Measurements from ENCODE around the gene ADAMTSL2. TPM values are rescaled to one million over a fixed set of nuclear protein-coding genes. Genes with fewer than 3 reads are reported as not detected.

ADAMTSL2 gene
- total RNA-seq, 1 experiment from 2014 or later, result 0.16 TPM

DNA sequence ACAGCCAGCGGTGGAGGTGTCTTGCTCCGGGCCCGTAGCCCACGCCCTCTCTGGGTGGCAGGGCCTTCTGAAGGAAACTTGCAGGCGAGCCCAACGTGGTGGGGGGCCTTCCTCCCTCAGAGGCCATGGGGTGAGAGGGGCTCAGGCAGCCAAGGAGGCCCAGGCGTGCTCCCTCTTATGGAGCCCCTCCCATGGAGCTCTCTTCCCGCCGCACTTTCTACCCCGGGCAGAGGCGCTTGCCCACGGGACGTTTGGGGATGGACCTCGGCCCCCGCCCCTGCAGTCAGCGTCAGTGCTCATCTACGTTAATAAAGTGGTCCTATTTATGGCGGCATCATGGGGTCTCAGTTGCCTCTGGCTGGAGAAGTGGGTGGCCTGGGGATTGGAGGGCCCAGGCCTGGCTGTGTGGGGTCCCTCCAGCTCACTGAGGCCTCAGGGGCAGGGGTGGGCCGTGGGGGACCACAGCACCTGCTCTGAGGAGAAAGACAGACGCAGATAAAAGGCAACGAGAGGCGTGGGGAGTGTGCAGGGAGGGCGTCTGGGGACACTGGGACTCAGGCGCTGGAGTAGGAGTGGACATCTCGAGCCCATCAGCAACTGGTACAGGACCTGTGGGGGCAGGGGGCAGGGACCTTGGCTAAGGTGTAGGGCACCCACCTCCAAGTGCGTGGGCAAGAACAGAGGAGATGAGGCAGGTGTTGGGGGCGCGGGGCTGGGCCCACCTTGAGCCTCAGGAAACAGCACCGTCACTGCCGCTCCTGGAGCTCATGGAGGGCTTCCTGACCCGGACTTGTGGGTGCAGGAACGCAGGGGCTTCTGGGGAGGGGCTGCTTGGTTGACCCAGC, 40.9 kb downstream of the ADAMTSL2 start:
- no peak for DNase-seq (ENCODE audit: low spot score)

GRCh38 chr9:133576031-133576874, 41.7 kb downstream of the ADAMTSL2 start:
- DNase-seq (ENCODE audit: low spot score), result no peak

- DNase-seq (ENCODE audit: low spot score), result no peak
These were observed 42.6 kb downstream of the ADAMTSL2 start for GRCh38 chr9:133576875-133577736.

- DNase-seq (ENCODE audit: low spot score), result no peak
These were observed 43.2 kb downstream of the ADAMTSL2 start for GRCh38 chr9:133577737-133578112.

GRCh38 chr9:133578524-133579441, 44.3 kb downstream of the ADAMTSL2 start:
- no peak for DNase-seq (ENCODE audit: low spot score)

GRCh38 chr9:133579601-133580418, 45.3 kb downstream of the ADAMTSL2 start:
- DNase-seq (ENCODE audit: low spot score), result no peak

- no peak for DNase-seq (ENCODE audit: low spot score)
These were observed 45.9 kb downstream of the ADAMTSL2 start for GRCh38 chr9:133580419-133580738.

DNA sequence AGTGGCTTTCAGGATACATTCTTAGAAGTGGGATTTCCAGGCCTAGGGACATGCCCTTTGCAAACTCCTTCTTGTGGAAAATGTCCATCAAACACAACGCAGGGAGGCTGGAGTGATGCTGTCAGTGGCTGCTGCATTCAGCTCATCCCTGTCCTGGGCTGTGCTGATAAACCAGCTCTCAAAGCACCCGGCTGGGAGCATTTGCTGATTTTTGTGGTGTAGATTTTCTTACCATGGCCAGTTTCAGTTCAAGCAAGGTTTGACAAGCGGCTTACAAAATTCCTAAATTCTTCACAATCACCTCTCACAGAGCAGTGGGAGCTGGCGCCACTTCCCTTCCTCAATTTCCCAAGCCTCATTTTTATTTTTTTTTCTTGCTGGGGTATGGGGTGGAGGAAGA, 46.5 kb downstream of the ADAMTSL2 start:
- no peak for DNase-seq (ENCODE audit: low spot score)

DNA sequence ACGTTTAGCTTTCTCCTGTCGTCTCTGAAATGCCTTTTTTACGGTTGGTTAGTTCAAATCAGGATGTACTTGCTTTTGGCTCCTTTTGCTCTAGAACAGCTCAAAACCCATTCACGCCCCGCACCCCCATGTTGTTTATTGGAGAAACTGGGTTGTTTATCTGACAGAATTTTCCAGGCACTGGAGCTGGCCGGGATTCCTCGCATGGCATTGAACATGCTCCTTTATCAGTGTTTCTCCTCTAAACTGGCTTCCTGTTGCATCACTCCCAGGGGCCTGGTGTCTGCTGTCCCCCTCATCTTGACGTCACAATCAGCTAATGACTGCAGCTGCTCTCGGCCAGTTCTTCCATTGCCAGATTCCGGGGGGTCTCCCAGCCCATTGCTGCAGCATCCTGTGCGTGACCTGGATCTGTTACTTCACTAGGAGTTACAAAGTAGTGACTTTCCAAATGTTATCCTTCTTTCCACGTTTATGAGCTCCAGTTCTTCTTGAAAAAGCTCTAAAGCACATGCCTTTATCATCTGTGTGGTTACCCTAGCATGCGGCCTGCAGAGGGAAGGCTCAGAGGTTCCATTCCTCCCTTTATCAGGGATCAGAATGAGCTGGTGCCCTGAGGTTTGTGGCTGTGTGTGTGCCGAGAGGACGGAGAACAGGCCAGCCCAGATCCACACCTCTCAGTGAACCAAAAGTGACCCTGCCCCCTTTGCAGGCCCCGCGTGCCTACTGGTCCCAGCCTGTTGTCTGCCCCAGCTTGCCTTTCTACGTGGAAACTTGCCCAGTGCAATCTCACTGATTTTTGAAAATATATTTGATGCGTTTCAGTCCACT, 47.2 kb downstream of the ADAMTSL2 start:
- no peak for DNase-seq (ENCODE audit: low spot score)

GRCh38 chr9:133582501-133583045, 48.1 kb downstream of the ADAMTSL2 start:
- no peak for DNase-seq (ENCODE audit: low spot score)

DNA sequence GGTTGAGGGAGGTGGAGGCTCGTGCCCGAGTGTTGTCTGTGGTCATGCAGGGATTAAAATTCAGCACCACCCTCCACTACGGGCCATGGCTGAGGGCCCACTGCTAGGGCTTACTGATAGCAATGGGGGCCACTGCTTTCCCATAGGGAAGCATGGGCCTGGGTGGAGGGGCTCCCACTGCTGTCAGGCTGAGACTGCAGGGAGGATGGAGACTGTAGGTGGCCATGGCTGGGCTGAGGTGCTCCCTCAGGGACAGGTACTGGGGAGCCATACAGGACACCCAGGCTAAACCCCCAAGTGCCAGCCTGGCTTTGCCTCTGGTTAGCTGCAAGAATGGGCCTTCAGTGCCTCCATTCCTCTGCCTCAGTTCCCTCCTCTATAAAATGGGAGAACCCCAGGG, 48.6 kb downstream of the ADAMTSL2 start:
- no peak for DNase-seq (ENCODE audit: low spot score)

GRCh38 chr9:133583586-133583985, 49.1 kb downstream of the ADAMTSL2 start:
- no peak for DNase-seq (ENCODE audit: low spot score)

- peak; percentile 17 for DNase-seq (ENCODE audit: low spot score)
These were observed 49.7 kb downstream of the ADAMTSL2 start for GRCh38 chr9:133584167-133584558.

- DNase-seq (ENCODE audit: low spot score), result no peak
These were observed 50.3 kb downstream of the ADAMTSL2 start for GRCh38 chr9:133584559-133585476.

DNA sequence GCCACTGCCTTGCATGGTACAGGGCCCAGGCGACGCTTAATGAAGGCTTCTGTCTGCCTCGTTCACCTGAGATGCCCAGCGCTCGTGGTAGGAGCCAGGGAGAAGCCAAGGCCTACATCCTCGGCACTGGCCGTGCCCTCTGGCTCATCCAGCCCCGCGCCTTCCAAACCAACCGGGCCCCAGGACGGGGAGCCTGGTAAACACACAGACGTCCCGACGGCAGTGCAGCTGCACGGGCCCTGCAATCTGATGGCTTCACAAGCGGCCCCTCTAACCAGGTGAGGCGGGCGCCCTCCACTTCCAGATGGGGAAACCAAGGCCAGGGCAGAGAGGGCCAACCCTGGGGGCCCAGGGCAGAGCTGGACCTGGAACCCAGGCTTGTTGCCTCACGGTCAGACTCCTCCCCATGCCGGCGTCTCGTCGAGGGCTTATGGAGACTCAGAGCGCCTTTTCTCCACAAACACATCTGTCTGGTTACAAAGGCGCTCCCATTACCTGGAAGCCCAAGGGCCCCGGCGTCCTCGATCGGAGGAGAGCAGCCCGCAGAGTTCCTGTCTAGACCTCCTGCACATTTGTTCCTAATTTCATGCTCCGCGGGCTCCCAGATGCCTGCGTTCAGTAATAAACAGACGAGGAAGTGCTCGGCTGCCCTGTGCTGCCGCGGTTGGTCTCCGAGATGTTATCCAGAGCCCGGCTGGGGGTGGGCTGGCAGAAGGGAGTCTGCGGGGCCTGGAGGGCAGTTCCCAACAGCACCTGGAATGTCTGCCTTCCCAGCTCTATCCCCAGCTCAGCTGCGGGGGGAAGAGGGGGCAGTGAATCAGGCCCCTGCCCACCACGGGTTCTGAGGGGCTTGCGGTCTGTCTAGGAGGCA, 51.2 kb downstream of the ADAMTSL2 start:
- no peak for DNase-seq (ENCODE audit: low spot score)

DNA sequence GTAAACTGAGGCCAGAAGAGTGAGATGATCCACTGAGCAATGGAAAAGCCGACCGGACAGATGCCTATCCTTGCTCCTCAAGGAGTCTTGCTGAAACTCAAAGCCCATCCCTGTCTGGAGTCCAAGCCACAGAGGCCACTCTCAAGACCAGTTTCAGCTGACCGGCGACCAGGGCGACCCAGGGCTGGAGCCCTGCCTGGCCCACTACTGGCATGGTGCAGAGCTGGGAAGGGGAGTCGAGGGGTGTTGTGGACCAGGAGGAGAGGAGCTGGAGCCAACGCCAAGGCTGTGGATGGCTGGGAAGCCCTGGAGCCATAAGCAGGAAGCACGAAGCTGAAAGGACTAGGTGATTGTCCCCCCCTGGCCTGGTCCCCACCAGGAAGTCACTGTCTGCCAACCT, 52.5 kb downstream of the ADAMTSL2 start:
- DNase-seq (ENCODE audit: low spot score), result no peak

GRCh38 chr9:133587466-133587865, 53.0 kb downstream of the ADAMTSL2 start:
- no peak for DNase-seq (ENCODE audit: low spot score)
